ENCODE data around the gene SCG3.
"Not testable (repeated sequence)": the region's sequence is repeated elsewhere in the genome, so short reads cannot be mapped to it uniquely, and the experiment has no call there.

The SCG3 gene

GRCh38 chr15:51681303-51681963 is at the start of gene SCG3:
Gene SCG3 (plus strand): TSS chr15:51681503. CDS start chr15:51681756, 253 bp downstream.
- DNase-seq = peak; percentile 64

- DNase-seq = no peak
These were observed 46.6 kb upstream of the SCG3 start for GRCh38 chr15:51634591-51635198.

- no peak for DNase-seq
These were observed 39.7 kb upstream of the SCG3 start for GRCh38 chr15:51641490-51642130.

- DNase-seq = no peak
These were observed 38.6 kb upstream of the SCG3 start for GRCh38 chr15:51642696-51643095.

- peak; percentile 78 for DNase-seq
These were observed 34.2 kb upstream of the SCG3 start for GRCh38 chr15:51647128-51647562.

- not testable (repeated sequence) for DNase-seq
These were observed 33.2 kb upstream of the SCG3 start for GRCh38 chr15:51648101-51648500.

GRCh38 chr15:51648643-51649042 is 32.7 kb upstream of the SCG3 start:
- DNase-seq = not testable (repeated sequence)

GRCh38 chr15:51649659-51650521 is 31.4 kb upstream of the SCG3 start:
- DNase-seq = peak; percentile 45

- DNase-seq = no peak
These were observed 29.1 kb upstream of the SCG3 start for GRCh38 chr15:51652084-51652668.

- not testable (repeated sequence) for DNase-seq
These were observed 25.8 kb upstream of the SCG3 start for GRCh38 chr15:51655401-51656057.

- no peak for DNase-seq
These were observed 22.6 kb upstream of the SCG3 start for GRCh38 chr15:51658664-51659063.

- no peak for DNase-seq
These were observed 20.2 kb upstream of the SCG3 start for GRCh38 chr15:51661072-51661471.

- DNase-seq = no peak
These were observed 13.8 kb upstream of the SCG3 start for GRCh38 chr15:51667478-51667877.

GRCh38 chr15:51668446-51668845 is 12.9 kb upstream of the SCG3 start:
- DNase-seq = no peak

- DNase-seq = no peak
These were observed 11.9 kb upstream of the SCG3 start for GRCh38 chr15:51669381-51669780.

- DNase-seq = peak; percentile 10
These were observed 9.1 kb upstream of the SCG3 start for GRCh38 chr15:51672155-51672687.

GRCh38 chr15:51672913-51673857 is 8.1 kb upstream of the SCG3 start:
- DNase-seq = no peak

GRCh38 chr15:51675234-51675633 is 6.1 kb upstream of the SCG3 start:
- DNase-seq = no peak

- no peak for DNase-seq
These were observed 4.3 kb upstream of the SCG3 start for GRCh38 chr15:51677021-51677420.

- DNase-seq = no peak
These were observed 3.9 kb upstream of the SCG3 start for GRCh38 chr15:51677452-51677851.

- DNase-seq = no peak
These were observed 3.2 kb upstream of the SCG3 start for GRCh38 chr15:51678096-51678495.

Measured in GDM1 (cell line).